AG09319 (cell line): ENCODE data around the gene HSFY1.
"Not testable (repeated sequence)": the region's sequence is repeated elsewhere in the genome, so short reads cannot be mapped to it uniquely, and the experiment has no call there.

Source experiments
- DNase-seq: peaks from one replicate; pipeline ENCODE4 v3.0.0-alpha.2; 2010; ENCODE audit warnings: low read depth; ENCODE audit errors: extremely low read depth

Gene HSFY1

GRCh38 chrY:18546420-18546819 lies at the start of gene HSFY1:
TSS of gene HSFY1 (plus strand) at chrY:18546720. CDS start at chrY:18546788, 68 bp downstream.
- not testable (repeated sequence) for DNase-seq

DNA sequence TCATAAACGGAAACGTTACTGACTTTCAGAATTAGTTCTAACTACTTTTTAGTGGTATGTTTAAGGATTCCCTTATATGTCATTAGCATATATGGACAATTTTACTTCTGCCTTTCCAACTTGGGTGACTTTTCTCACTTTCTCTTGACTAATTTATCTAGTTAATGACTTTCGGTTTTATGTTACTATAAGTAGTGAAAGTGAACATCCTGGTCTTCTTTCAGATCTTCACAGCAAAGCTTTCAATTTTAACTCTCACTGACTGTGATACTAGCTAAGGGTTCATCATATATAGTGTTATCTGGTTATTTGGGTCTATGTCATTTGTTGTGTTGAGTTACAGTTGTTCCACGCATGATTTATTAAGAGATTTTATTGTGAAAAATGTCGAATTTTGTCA lies 42.3 kb upstream of the HSFY1 start:
- not testable (repeated sequence) for DNase-seq

- not testable (repeated sequence) for DNase-seq
Observed at GRCh38 chrY:18530995-18531655, 15.4 kb upstream of the HSFY1 start.

DNA sequence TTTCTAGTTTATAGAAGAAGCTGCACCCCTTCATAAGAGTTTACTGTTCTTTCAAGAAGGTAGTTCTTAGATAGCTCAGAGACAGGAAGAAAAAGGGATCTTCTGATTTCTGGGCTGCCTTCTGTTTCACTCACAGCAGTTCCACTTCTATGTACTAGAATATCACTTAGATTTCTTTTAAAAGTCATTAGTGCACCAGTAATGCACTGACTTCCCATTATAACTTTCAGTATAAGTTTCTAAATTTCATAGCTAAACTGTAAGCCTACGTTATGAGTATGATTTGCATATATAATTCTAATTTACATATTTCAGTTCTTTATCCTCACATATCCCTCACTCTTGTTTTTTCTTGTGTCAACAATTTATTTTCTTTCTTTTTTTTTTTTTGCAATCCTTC lies 7.6 kb upstream of the HSFY1 start:
- not testable (repeated sequence) for DNase-seq

GRCh38 chrY:18553132-18553531 lies 6.6 kb downstream of the HSFY1 start:
- DNase-seq, result not testable (repeated sequence)

- DNase-seq, result not testable (repeated sequence)
Observed at GRCh38 chrY:18565915-18566314, 19.4 kb downstream of the HSFY1 start.
